ENCODE results near the gene PMP22. TPM values are rescaled to one million over a fixed set of nuclear protein-coding genes. Genes with fewer than 3 reads are reported as not detected.

PMP22 gene
- total and polyA plus RNA-seq, 4 donors: 78.1 to 168 (median 138) TPM

GRCh38 chr17:15238676-15239422, 26.3 kb downstream of the PMP22 start:
- DNase-seq (no peak), ATAC-seq (ENCODE audit: insufficient read depth, low FRiP score) (no peak)
- Histone ChIP-seq H3K27ac (ENCODE audit: low read depth in 1 of 2, low read length in 1 of 2) (peak overlapping the region in 1 of 2 donors; percentile 10), H3K4me1 (ENCODE audit: control insufficient read depth in 5 of 5, insufficient read depth in 5 of 5, low read length in 5 of 5) (peaks cover 0 to 35% (median 0%) of the 10 kb centered on the region in 5 donors), H3K9ac (ENCODE audit: insufficient read depth in 1 of 2, low read length in 2 of 2) (no peak overlapping the region), H3K36me3 (ENCODE audit: control insufficient read depth in 4 of 4, insufficient read depth in 4 of 4, low read length in 4 of 4) (peaks cover 16 to 41% (median 29%) of the 10 kb centered on the region in 4 donors), H3K27me3 (ENCODE audit: control insufficient read depth in 3 of 3, insufficient read depth in 3 of 3, low read length in 2 of 3) (no peaks in the 10 kb centered on the region), H3K9me3 (ENCODE audit: control insufficient read depth in 4 of 4, insufficient read depth in 3 of 4, low read length in 3 of 4) (peaks cover 0 to 2% (median 0%) of the 10 kb centered on the region in 4 donors), H3K4me3 (no peak overlapping the region)
- 81 to 87% methylated on average over 3 of the region's 3 CpGs for WGBS, 2 donors
- no peak for TF ChIP-seq CTCF (IDR thresholded peaks at IDR 0.05; ENCODE audit: control extremely low read depth, extremely low read depth)

- no peak for TF ChIP-seq CTCF (IDR thresholded peaks at IDR 0.05; ENCODE audit: control extremely low read depth, extremely low read depth)
- H3K9ac ChIP-seq (ENCODE audit: insufficient read depth in 1 of 2, low read length in 2 of 2): no peak overlapping the region
- H3K27me3 ChIP-seq (ENCODE audit: control insufficient read depth in 3 of 3, insufficient read depth in 3 of 3, low read length in 2 of 3): no peaks in the 10 kb centered on the region
- peaks cover 0 to 41% (median 4%) of the 10 kb centered on the region in 5 donors for H3K4me1 ChIP-seq (ENCODE audit: control insufficient read depth in 5 of 5, insufficient read depth in 5 of 5, low read length in 5 of 5)
- H3K4me3 ChIP-seq: no peak overlapping the region
- DNase-seq (no peak), ATAC-seq (ENCODE audit: insufficient read depth, low FRiP score) (no peak)
- no peak overlapping the region for H3K27ac ChIP-seq (ENCODE audit: low read depth in 1 of 2, low read length in 1 of 2)
- WGBS, 2 donors: 25 to 60% methylated on average over 2 of the region's 2 CpGs
- H3K36me3 ChIP-seq (ENCODE audit: control insufficient read depth in 4 of 4, insufficient read depth in 4 of 4, low read length in 4 of 4): peaks cover 16 to 49% (median 36%) of the 10 kb centered on the region in 4 donors
- peaks cover 0 to 2% (median 0%) of the 10 kb centered on the region in 4 donors for H3K9me3 ChIP-seq (ENCODE audit: control insufficient read depth in 4 of 4, insufficient read depth in 3 of 4, low read length in 3 of 4)
Observed at GRCh38 chr17:15238057-15238456, 27.1 kb downstream of the PMP22 start.

- no peak for ATAC-seq (ENCODE audit: insufficient read depth, low FRiP score)
- H3K9ac ChIP-seq (ENCODE audit: insufficient read depth in 1 of 2, low read length in 2 of 2): no peak overlapping the region
- DNase-seq: peak in 1 of 3 donors; percentile 45
- no peak overlapping the region for H3K4me3 ChIP-seq
- H3K4me1 ChIP-seq (ENCODE audit: control insufficient read depth in 5 of 5, insufficient read depth in 5 of 5, low read length in 5 of 5): peaks cover 0 to 41% (median 4%) of the 10 kb centered on the region in 5 donors
- H3K9me3 ChIP-seq (ENCODE audit: control insufficient read depth in 4 of 4, insufficient read depth in 3 of 4, low read length in 3 of 4): peaks cover 0 to 2% (median 0%) of the 10 kb centered on the region in 4 donors
- H3K27me3 ChIP-seq (ENCODE audit: control insufficient read depth in 3 of 3, insufficient read depth in 3 of 3, low read length in 2 of 3): no peaks in the 10 kb centered on the region
- 64 to 75% methylated on average over 2 of the region's 2 CpGs for WGBS, 2 donors
- H3K27ac ChIP-seq (ENCODE audit: low read depth in 1 of 2, low read length in 1 of 2): no peak overlapping the region
- TF ChIP-seq CTCF (IDR thresholded peaks at IDR 0.05; ENCODE audit: control extremely low read depth, extremely low read depth): no peak
- peaks cover 18 to 56% (median 41%) of the 10 kb centered on the region in 4 donors for H3K36me3 ChIP-seq (ENCODE audit: control insufficient read depth in 4 of 4, insufficient read depth in 4 of 4, low read length in 4 of 4)
Observed at GRCh38 chr17:15237106-15237425, 28.1 kb downstream of the PMP22 start.

Data from lung (tissue), 12 donors.